Tibial nerve (tissue), 4 donors: ENCODE data around the gene MAML2.
A peak's percentile ranks its signal among the peaks of the same experiment; 100 is the strongest.

ENCODE experiments used
- CTCF ChIP-seq, 5 experiments: fragments of 200-600 bp in 3 of 5; fragments of 450-650 bp in 2 of 5; sonication (generic) in 3 of 5; IDR thresholded peaks; one replicate each; pipeline ENCODE4 v1.5.1; 2016 to 2019; ENCODE audit warnings: antibody characterized with exemption in 5 of 5, mild to moderate bottlenecking in 3 of 5, moderate library complexity in 2 of 5
- EP300 ChIP-seq, 2 donors: sonication (generic); formaldehyde crosslinking; IDR thresholded peaks; one replicate each; pipeline ENCODE4 v1.6.1; 2017; ENCODE audit warnings: antibody characterized with exemption in 2 of 2, mild to moderate bottlenecking in 1 of 2
- POLR2A ChIP-seq, 2 donors: fragments of 450-650 bp; IDR thresholded peaks; one replicate each; pipeline ENCODE4 v1.6.1; 2017; ENCODE audit warnings: antibody characterized with exemption in 2 of 2, mild to moderate bottlenecking in 2 of 2, moderate library complexity in 2 of 2

GRCh38 chr11:96242971-96243647, 99.9 kb downstream of the MAML2 start:
- TF ChIP-seq CTCF (IDR thresholded peaks at IDR 0.05) (peak in 1 of 5 experiments; percentile 17), POLR2A (IDR thresholded peaks at IDR 0.05) (peak; percentile 24 to 61), EP300 (IDR thresholded peaks at IDR 0.05) (peak in 1 of 2 donors; percentile 94)
